NCI-H82 (cell line): ENCODE measurements around the gene APOL3.
"Not testable (repeated sequence)": the region's sequence is repeated elsewhere in the genome, so short reads cannot be mapped to it uniquely, and the experiment has no call there.

ENCODE experiments used
- DNase-seq: peaks from one replicate; lab custom pipeline; 2025; lab: John Stamatoyannopoulos, UW

Gene APOL3, protein sequence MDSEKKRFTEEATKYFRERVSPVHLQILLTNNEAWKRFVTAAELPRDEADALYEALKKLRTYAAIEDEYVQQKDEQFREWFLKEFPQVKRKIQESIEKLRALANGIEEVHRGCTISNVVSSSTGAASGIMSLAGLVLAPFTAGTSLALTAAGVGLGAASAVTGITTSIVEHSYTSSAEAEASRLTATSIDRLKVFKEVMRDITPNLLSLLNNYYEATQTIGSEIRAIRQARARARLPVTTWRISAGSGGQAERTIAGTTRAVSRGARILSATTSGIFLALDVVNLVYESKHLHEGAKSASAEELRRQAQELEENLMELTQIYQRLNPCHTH

DNA sequence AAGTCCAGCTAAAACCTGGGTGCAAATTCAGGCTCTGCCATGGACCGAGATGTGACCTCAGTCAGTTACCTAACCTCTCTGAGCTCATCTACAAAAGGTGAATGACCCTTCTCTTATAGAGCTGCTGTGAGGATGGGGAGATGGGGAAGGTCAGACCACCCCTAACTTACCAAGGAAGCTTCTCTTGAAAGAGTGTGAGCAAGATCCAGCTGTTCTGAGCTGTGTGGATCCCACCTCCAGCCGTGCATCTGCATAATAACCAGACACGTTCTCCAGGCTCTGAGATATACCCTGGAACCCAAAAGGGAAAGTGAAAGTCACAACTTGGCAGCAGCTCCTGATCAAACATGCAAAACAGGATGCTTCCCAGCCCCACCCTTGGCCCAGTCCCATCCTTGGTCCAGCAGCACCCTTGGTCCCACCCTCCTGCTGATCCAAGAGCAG, at the start of gene APOL3:
TSS of gene APOL3 (minus strand) at position 257 of the 444 bp plus-strand sequence. CDS start 11,700 bp downstream, outside the sequence.
- DNase-seq: no peak

DNA sequence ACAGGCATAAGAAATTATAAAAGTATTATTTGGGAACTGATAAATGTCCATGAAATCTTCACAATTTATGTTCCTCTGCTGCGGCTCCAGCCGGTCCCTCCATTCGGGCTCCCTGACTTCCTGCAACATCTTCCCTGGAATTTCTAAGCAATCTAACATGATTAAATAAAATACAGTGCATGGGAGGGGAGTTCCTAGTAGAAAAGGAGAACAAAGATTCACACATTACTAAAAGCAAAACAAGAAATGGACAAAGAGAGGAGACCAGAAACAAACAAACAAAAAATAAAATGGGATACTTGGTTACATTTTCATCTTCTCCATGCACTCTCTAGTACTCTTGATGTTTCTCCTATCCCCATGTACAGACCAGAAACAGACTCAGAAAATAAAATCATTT, 49.7 kb upstream of the APOL3 start:
- no peak for DNase-seq

DNA sequence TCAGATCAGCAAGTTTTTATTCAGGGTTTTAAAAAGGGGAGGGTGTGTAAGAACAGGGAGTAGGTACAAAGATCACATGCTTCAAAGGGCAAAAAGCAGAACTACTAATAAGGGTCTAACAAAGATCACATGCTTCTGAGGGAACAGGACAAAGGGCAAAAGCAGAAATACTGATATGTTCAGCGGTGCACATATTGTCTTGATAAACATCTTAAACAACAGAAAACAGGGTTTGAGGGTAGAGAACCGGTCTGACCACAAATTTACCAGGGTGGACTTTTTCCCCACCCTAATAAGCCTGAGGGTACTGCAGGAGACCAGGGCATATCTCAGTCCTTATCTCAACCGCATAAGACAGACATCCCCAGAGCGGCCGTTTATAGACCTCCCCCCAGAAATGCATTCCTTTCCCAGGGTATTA, 48.9 kb upstream of the APOL3 start:
- DNase-seq: not testable (repeated sequence)

DNA sequence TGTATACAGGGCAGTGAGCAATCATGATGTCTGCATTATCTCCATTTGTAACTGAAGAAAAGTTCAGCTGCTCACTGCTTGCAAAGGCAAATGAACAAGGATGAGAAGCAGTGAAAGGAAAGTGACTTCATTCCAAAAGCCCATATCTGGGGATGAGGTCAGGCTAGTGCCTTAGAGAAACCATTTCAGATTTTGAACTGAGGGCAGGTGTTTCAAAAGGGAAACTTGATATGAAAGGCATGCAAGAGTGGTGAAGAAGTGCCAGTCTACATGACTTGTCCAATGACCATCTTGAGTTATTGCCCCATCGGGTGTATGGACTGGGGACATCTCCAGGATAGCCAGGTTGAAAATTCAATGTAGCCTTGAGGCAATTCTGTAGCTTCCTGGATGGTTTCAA, 48.4 kb upstream of the APOL3 start:
- no peak for DNase-seq

DNA sequence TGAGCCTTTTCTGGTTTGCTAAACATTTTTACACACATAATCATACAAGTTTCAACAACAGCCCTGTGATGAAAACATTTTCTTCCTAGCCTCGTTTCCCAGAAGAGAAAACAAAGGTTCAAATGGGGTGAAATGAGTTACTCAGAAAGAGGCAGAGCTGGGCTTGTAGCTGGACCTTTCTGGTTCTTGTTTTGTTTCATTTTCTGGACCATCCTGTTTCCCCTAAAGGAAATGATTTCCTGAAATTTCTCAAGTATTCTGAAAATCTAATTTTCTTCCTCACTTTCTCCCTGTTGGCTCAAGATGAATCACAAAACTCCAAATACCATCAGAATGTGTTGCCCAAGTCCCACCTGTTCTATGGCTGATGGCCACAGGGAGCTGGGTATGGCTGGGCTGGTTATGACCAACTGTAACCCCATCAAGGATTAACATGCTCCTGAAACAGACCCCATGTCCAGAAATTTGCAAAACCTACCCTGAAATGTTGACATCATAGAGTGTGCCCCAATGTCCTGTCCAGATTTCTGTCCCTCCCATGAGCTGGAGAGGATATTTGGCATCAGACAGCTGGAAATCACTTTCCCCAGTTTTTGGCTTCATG, 47.7 kb upstream of the APOL3 start:
- no peak for DNase-seq

DNA sequence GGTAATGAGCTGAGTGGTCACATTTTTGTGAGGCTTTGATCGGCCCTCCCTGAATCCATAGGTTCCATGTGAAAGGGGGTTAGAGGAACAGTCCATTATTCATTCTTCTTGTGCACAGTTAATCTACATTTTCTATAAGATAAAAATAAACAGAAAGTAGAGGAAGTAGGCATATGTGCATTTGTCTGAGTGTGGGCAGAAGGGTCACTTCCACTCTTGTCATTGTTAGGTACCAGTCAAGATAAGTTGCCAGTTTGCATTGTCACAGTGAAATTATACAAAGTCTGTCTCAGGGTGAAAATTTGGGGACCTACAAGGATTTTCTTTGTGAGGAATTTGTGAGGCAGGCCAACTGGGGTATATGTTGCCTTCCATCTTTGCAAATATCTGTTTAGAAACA, 45.7 kb upstream of the APOL3 start:
- DNase-seq: no peak

DNA sequence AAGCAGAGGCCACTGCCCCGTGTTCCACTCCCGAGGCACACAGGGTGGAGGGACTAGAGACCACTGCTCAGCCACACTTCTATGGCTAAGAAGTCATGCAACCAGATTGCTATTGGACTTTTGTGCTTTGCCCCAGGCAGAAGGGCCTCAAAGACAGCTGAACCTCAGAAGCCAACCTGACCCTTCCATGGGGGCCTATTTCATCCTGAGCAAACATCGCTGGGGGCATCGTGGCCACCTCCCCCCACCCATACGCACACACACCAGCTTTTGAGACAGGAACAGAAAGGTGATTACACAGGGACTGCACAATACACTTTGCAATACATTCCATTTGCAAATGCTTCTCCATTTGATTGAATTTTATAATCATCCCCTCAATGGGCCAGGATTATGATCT, 45.0 kb upstream of the APOL3 start:
- DNase-seq: not testable (repeated sequence)

DNA sequence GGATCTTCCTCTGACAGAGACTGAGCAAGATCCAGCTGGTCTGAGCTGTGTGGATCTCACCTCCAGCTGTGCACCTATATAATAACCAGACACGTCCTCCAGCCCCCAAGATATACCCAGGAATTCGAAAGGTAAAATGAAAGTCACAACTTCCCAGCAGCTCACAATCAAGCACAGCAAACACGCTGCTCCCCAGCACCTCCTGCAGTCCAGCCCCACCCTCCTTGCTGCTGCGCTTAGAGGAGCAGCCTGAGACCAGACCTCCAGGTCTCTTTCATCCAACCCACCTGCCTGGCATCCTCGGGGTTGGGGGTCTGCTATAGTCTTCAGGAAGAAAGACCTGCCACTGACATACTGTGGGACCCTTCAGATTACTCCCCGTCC, 44.1 kb upstream of the APOL3 start:
- no peak for DNase-seq

DNA sequence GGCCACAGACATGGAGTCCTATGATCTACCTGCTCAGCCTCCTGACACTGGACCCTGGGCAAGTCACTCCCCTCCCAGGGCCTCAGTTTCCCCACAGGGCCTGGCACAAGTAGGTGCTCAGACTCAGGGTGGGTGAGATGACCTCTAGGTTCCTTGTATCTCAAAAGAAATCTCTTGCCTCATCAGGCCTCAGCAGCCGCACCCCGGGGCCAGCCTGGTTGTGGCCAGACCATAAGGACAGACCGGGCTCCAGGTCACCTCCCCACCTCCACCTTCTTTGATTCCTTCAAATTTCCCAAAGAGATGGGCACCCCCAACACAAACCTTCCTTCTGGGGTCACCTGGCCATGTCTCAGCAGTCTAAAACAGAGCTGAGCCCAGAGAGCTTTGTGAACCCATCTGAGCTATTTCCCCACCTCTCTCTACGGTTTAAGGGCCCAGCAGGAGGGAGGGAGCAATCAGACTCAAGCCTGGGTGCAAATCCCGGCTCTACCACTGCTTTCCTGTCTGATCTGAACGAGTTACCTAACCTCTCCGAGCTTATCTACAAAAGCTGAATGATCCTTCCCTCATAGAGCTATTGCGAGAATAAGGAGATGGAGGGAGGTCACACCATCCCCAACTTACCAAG, 43.6 kb upstream of the APOL3 start:
- DNase-seq: no peak

DNA sequence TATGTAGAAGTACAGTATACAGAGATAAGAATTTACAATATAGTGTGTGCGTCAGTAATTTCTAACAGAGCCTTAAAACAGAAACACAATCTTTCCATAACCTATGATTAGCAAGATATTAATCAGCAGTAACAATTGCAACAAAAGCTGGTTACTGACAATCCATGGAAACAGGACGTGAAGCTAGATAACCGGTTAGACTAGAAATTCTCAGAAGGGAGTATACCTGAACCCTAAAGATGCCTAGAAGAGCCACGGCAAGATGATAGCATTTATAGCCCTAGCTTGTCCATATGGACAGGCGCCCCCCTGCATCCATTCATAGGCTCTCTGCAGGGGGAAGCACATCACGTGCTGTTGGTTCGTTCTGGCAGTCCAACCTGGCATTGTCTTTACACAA, 42.9 kb upstream of the APOL3 start:
- not testable (repeated sequence) for DNase-seq

DNA sequence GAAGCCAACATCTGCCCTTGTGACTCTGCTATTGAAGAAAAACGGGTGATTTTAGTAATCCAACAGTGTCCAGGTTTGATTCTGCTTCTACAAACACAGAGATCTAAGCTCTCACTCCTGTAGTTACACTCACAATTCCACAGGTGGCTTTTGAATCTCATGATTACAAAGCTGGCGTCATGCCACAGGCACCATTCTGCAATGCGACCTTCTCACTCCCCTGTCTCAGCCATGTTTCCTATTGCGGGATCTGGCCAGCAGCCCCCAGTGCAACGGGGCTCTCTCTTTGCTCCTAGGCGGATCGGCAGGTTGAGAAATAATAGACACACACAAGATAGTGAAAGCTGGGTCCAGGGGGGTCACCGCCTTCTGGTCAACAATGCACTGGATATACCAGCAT, 42.4 kb upstream of the APOL3 start:
- DNase-seq: peak; percentile 17

DNA sequence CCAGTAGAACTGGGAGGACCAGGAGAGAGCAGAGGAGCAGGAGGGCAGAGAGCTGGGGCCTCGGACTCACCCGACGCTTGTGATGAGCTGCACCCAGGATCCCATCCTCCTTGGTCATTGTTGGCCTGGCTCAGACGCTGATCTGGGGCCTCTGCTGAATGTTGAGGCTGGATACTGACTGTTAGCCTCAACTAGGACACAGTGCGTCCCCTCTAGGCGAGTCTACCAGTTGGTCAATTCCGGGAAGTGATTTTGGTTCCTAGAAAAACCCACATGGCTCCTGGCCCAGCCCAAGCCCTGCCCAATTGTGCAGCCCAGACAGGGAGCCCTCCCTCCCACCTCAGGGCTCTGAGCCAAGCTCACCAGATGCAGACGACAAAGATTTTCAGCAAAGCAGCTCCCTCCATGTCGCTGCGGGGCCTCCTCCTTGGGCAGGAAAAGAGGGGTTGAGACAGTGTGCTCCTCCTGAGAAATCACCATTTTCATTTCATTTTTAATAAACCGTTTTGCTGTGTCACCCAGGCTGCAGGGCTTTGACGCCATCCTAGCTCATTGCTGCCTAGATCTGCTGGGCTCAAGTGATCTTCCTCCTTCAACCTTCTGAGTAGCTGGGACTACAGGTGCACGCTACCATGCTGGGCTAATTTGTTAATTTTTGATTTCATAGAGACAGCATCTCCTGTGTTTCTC, 41.2 kb upstream of the APOL3 start, which contains the start of gene APOL4:
TSS of gene APOL4 (minus strand) at position 180 of the 690 bp plus-strand sequence. CDS start at position 105, 75 bp downstream.
- DNase-seq: no peak

DNA sequence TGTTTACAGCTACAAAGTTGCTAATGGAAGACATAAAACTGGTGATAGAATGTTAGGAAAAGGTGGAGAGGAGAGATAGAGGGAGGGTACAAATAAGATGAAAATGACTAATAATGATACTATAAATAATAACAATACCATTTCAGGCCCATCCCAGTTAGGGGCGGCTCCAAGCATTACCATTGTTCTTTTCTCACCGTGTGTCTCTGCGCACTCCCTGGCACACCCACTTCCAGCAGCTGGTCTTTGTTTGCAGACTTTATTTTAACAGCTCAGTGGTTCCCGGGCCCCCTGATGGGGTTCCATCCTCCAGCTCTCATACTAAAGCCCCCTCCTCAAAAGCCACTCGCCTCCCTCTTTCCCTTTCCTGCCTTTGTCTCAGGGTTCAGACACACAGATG, 40.5 kb upstream of the APOL3 start:
- not testable (repeated sequence) for DNase-seq

DNA sequence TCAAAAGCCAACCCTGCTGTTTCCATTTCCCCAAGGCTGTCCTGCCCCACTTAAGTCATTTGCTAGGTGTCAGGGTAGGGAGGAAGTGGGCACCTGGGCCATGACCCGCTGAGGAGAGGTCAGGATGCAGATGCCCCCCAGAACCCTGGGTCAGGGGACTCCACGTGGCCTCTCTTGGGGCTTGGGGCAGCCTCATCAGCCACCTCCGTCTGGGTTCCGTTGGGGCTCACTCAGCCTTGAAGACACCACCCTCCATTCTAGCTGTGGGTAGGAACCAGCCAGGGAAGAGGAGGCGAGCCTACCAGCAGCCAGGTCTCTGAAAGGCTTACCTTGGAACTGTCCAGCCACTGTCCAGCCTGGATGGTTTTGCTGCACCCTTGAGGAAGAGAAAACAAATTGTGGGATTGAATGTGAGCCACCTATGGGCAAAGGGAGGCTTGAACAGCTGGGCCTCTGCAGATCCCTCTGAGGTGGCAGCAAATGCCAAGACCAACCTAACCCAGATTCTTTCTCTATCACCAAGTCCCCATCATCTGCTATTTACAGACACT, 38.5 kb upstream of the APOL3 start:
- no peak for DNase-seq

DNA sequence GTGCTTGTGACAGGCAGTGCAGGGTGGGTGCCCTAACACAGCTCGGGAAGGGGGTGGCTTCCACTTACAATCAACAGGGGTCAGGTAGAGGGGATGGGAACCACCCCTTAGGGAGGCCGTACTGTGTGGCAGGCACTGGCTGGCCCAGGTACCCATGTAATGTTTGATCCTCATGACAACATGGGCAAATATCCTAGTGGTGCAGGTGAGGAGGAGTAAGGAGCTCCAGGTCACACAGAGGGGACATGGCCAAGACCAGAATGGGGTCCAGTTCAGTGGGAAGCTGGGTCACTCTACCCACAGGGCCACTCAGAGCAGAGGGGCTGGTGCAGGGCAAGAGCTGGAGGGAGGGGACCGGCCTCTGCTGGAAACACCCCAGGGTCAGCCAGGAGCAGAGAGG, 38.0 kb upstream of the APOL3 start:
- DNase-seq: no peak

DNA sequence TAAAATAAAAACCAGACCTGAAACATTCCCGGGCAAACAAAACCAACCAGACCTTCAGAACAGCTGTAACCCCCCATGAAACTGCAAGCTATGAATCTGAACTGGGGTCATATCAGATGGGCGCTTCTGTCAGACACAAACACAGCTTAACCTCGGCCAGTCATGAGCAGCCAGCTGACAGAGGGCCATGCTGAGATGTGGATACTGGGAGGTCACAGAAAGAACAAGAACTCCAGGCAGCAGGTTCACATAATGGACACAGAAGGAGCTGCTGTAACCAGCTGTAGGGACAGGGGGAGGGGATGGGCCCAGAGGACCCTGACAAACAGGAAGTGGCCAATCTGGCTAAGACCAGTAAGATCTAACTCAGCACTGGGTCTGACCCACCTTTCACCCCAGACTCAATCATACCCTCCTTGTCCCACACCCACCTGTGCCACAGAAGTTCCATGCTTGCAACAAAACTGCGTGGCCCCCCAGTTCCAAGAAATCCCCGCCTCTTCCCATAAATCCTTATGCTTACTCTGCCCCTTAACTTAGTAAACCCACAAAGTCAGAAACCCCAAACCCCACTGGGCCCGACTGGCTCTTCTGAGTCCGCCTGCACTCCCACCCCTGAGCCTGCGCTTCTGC, 37.1 kb upstream of the APOL3 start:
- peak; percentile 21 for DNase-seq

DNA sequence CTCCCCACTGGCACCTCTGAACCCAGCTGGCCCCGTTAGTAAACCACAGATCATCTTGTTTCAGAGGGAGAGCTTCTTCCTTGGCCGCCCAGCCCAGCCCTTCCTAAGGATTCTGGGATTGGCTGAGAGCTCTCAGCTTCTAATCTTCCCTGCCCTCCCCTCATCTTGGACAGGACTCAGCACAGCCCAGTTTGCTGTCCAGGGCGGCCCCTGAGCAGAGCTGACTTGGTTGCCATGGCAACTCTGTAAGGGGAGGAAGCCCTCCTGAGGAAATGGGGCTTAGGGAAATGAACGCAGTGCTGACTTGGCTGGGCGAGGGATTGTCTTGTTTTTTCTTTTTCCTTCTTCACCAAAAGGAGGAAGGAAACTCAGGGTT, 36.5 kb upstream of the APOL3 start:
- peak; percentile 76 for DNase-seq

DNA sequence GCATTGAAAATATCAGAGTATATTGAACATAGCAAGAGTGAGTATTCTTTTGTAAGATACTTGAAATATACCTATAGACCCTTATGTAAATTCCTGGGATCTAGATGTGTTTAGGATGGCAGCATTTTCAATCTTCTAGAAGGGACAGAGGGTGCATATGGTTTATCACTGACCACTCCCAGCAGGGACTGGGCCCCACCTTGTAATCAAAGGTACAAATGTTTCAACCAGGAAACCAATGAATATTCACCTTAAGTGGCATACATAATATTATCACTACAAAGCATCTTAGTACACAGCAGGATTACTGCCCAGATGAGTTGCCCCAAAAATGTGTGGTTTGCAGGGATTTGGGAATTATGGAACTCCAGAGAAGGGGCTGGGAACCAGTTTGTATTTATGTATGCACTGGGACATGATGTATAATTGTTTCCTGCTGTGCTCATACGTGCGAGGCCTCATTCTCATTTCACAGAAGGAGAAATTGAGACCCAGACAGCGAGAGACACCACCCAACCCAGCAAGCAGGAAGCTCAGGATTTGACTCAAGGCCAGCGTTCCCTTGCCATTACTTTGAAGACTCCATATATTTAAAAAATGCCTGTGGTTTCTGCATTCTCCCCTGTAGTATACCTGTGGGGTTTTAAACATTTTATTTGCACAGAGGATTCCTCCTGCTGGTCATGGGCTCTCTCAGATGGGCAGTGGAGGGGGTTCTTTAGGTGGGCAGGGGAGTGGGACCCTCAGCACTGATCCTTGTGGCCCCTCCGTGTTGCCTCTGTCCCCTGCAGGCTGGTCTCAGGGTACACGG, 35.9 kb upstream of the APOL3 start:
- no peak for DNase-seq

DNA sequence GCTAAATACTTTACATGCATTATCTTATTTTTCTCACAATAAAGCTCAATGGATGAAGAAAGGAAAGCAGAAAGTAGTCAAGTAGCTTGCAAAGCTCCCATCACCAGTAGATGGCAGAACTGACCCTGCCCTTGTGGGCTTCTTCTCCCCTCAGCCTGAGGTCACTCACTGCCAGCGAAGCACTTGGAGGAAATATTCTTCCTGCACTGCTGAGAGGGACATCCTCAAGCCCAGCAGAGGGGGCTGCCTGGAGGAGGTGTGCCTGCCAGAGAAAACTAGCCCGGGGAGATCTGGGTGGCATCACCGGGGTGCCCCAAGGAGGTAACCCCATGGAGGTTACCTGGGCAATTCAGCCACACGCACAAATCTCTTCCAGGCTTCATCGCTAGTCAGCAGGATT, 34.4 kb upstream of the APOL3 start:
- DNase-seq: peak; percentile 69

DNA sequence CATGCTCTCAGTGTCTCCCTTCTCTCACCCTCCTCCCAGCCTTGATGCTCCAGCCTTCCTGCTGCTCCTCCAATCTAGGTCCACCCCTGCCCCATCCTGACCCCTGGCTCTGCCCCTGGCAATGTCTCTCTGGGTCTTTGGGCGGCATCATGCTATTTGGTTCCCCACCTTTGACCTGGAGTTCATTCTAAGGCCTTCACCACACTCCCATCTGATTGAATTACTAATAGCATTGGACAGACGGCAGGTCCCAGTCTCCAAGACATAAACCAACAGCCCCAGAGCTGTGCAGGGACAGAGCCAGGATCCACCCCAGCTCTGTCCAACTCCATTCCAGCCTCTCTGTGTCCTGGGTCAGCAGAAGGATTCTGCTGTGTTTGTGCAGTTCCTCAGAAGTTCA, 33.8 kb upstream of the APOL3 start:
- no peak for DNase-seq

DNA sequence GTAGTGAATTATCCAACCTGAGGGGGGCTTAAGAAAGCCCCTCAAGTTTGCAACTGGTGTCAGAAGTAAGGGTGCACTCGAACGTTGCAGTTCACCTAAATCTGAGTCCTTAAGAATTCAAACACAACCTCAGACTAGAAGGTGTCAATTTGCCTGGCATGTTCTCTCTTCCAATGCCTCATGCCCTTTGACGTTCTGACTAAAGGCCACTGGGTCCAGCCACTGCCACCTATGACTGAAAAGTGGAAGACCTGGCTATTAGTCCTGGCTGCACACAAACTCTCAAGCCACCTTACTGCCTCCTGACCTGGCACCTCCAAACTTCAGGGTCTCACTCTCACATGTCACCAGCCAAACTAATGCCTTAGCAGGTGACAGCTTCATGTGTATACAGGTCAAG, 33.0 kb upstream of the APOL3 start:
- DNase-seq: no peak
